GM18909 (cell line): Measurements from ENCODE around the gene HOXC6.

Experiments used
- ATAC-seq: cut with Tn5 transposase; IDR thresholded peaks from one replicate; pipeline ENCODE4 v1.9.1; 2021; ENCODE audit warnings: mild to moderate bottlenecking; ENCODE audit not compliant: unreplicated experiment, poor library complexity

Gene HOXC6

DNA sequence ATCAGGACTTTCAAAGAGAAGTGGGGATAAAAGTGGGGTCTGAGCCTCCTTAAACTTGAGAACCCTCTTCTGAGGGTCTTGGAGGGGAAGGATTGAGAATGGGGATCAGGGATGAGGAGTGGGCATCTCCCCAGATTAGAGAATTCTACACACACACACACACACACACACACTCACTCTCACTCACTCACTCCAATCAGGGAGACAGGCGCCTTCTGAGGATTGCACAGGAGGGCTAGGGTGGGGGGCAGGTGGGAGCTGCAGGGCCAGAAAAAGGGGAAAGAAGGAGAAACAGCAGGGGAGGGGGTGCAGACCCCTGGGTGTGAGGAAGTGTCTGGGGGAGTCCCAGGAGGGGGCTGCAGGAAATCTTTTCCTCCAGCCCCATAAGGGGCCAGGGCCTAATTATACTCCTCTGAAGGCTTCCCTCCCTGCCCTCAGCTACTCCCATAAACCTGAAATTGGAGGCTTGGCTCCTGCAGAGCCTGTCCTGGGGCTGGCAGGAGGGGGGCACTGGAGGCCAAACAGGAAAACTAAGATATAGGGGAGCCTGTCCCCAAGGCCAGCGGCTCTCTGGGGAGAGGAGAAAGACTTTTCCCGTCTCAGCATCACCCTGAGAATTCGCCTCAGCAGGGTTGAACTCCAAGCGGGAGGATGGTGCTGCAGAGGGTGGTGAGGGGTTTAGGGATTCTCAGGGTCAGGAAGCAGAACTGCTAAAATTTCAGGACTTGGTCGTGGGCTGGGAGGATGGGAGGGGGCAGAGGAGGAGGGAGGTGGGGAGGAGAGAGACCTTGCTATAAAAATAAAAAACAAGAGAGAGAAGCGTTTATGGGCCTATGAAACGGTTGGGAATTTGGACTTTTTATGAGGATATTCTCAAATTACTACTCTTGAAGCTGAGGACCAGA lies 26.7 kb upstream of the HOXC6 start:
- no peak for ATAC-seq

DNA sequence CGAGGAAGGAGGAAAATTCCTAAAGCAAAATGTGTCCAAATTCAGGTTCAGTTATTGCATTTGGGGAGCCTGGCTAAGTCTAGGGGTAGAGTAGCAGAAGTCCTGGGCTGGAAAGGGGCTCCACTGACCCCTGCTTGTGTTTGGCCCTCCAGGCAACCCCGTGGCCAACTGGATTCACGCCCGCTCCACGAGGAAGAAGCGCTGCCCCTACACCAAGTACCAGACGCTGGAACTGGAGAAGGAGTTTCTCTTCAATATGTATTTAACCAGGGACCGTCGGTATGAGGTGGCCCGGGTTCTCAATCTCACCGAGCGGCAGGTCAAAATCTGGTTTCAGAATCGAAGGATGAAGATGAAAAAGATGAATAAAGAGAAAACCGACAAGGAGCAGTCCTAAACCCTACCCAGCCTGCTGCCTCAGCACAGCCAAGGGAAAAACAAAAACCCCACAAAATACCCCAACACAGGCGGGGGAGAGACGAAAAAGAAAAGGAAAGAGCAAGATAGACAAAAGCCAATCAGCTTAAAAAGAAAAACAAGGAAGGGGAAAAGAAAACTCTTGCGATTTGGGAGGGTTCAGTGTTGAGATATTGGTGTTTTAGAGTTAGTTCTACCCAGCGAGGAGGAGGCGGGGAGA lies 25.8 kb upstream of the HOXC6 start:
- ATAC-seq: no peak

DNA sequence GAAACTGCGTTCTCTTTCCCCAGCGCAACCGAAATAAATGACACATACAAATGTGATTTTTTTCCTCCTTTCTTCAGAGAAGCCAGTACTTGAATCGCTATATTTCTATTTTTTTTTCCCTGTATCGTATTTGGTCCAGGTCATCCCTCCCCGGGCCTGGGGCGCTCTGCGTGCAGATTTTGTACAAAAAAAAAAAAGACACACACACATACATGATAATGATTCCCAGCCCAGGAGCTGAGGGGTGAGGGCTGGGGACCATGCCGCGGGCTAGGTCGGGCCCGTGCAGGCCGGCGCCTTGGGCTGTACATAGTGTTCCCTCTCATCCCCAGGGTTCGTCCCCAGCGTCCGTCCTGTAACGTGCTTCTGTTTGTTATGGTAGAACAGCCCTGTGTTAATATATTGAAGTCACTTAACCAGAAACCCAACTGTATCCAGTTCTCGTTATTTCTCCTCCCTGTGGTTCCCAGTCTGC lies 25.3 kb upstream of the HOXC6 start:
- ATAC-seq: no peak

DNA sequence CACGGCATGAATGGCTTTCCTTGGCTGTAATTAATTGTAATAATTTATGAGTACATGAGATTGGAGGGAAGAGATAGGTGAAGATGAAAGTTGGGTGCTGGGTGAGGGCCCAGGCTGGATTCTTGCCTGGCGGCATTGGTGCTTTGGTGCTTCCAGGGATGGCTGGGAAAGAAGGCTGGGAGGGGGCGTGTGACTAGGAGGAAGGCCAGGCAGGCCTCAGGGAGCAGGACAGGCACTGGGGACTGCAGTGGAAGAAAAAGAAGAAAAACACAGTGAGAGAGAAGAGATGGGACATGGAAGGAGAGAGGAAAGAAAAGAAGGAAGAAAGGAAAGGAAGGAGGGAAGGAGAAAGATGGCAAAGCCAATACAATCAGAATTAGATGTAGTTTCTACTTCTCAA lies 24.6 kb upstream of the HOXC6 start:
- ATAC-seq: no peak

DNA sequence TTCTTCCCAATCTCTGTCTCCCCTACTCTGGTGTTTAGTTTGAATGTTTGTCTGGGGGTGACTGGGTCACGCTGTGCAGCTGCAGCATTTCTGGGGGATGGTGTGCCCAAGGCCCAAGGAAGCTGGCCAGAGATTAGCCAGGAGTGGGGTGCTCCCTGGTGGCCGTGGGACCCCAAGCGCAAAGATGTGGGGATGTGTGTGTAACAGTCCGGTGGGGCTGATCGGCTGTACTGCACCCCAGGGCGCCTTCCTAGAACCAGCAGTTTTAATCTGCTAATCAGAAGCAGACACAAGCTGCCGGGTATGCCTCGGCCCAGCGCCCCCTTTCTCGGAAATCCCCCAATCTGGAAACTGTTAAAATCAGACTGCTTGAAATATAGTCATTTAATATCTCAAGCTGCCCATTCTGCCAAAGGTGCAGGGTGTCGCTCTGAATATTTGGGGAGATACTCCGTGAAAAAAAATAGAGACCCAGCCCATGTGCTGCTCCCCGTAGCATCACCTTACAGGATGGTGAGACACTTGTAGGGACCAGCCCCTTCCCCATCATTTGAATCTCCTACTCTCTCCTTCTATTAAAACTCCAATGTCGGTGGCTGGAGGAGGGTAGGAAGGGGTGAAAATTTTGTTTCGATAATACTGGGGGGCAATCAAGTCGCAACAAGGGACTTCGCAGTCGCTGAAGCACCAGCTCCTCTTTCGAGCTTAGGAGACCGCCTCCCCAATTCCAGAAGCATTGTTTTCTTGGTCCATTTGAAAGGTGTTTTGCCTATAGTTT lies 24.0 kb upstream of the HOXC6 start:
- ATAC-seq: no peak

DNA sequence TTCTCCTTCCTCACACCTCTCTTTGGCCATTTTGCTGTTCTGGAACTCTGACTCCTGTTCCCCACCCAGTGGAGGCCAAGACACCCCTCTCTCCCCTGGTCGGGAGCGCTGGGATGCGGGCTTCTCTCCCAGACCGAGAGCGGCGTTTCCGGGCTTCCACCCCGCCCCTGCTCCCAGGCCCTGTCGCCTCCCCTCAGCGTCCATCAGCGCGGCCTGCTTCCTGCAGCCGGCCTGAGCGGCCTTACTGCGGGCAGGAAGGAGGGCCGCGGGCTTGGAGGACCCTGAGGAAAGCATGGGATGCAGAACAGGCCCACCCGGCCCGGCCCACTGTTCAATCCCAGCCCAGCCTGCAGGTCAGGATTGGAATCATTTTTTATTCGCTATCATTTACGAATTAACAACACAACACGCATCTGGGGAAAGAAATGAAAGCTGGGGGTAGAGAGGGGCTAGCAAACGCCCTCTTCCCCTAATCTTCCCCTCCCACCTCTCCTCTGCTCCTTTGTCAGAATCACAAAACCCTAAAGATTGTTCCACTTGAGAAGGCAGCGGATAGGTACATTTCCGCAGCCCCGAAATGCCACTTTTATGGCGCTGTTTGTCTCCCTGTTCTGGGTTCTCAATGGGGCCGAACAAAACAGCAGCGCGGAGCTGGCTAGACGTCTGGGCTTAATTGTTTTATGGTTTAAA lies 23.3 kb upstream of the HOXC6 start:
- ATAC-seq: no peak

DNA sequence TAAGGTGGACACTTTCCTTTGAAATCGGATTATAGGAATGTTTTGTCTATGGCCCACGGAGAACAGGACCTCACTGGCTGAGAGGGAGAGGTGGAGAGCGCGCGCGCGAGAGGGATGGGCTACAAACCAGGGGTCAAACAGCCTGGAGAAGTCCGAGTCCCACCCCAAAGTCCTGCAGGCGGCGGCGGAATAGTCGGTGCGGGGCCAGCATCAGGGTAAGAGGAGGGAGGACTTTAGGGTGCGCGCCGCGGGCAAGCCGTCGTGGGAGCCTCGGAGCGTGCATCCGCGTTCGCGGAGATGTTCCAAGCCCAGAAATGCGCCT lies 22.7 kb upstream of the HOXC6 start:
- no peak for ATAC-seq

DNA sequence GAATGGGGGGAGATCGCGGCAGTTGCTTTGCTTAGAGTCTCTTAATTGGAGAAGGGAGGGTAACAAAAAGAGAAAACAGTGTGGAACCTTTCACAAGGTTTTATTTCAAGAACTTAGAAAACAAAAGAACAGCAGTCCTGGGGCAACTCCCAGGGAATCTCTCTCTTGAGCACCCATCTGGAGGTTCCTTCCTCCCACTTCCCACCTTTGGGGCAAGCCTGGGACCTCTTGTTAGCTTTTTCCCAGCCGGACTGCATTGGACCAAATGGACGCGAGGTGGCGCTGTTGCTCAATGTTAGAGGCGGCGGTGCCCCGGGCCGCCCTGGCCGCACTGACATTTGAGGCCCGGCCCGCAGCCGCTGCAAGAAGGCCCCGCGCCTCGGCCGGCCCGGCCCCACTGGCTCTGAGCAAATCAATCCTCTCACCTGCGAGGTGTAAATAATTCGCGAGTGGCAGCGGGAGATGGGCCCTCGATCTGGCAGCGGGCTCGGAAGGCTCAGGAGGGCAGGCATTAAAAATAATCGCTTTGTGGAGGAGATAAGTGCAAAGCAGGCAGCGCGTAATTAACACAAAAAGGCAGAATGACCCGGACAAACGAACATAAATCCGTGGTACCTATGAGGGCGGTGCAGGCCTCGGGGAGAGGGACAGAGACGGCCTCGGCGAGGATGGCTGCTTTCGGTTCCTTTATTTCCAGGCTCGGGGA lies 22.2 kb upstream of the HOXC6 start:
- ATAC-seq: peak; percentile 80

DNA sequence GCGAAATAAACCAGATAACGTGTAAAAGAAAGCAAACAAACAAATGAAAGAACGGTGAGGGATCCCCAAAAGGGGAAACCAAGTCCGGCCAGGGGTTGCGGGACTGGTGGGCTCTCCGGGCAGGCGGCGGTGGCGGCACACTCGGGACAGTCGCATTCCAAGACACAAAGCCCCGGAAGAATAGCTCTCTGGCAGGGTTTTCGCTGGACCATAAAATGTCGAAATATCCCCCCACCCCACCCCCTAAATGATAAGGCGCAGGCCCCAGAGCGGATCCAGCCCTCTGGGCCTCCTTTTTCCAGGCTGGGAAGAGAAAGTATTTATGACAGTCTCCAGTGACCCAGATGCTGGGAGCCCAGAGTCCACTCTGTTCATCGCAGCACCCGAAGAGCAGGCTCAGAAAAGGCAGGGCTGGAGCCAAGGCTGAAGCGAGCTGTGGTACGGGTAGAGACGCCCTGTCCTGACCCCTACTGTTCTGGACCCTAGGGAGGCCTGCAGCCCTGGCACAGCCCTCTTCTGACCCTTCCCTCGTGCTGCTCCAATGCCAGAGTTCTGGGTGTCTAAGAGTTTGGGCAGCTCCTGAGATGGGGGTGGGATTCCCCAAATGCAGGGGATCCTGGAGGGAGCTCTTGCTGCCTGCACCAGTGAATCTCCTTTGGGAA lies 21.6 kb upstream of the HOXC6 start:
- ATAC-seq: no peak

DNA sequence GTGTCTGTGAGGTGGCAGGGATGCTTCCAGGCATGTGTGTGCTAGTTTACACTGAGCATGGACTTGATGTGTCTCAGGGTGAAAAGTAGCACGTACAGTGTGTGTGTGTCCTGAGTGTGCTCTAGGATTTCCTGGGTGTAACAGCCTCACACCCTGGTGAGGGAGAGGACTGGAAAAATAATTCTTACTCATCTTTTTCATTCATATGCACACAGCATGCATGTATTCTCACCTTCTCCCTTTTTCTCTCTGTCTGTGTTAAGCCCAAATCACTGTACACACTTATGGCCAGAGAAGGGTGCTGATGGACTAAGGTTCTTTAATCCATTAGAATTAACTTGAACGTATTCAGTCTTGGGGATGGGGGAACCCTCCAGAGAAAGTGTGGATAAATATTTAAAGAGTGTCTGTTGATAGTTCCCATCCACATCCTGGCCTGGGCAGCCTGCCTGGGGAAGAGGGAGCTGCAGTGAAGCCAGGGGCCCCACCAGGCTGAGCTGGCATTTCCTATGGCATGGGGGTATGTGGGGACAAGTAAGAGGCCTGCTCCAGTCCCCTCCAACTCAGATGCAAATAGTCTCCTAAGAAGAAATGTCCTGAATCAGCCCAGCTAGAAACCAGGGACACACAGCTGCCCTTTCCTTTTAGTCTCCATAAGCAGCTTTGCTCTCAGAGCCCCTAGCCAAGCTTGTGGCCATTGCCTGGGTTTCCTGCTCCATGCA lies 20.5 kb upstream of the HOXC6 start:
- ATAC-seq: no peak

DNA sequence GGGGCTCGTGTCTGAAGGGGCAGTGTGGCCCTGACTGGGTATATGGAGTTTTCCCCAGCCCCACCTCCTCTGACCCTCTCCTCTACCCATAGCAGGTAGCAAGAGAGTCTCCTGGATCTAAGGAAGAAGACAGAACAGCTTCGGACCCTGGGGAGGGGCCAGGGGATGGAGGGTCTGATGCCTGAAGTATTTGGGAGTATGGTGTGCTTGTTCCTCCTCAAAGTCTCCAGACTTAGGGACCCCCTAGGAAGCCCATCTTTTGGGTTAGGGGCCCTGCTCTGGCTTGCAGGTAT lies 20.0 kb upstream of the HOXC6 start:
- ATAC-seq: no peak

DNA sequence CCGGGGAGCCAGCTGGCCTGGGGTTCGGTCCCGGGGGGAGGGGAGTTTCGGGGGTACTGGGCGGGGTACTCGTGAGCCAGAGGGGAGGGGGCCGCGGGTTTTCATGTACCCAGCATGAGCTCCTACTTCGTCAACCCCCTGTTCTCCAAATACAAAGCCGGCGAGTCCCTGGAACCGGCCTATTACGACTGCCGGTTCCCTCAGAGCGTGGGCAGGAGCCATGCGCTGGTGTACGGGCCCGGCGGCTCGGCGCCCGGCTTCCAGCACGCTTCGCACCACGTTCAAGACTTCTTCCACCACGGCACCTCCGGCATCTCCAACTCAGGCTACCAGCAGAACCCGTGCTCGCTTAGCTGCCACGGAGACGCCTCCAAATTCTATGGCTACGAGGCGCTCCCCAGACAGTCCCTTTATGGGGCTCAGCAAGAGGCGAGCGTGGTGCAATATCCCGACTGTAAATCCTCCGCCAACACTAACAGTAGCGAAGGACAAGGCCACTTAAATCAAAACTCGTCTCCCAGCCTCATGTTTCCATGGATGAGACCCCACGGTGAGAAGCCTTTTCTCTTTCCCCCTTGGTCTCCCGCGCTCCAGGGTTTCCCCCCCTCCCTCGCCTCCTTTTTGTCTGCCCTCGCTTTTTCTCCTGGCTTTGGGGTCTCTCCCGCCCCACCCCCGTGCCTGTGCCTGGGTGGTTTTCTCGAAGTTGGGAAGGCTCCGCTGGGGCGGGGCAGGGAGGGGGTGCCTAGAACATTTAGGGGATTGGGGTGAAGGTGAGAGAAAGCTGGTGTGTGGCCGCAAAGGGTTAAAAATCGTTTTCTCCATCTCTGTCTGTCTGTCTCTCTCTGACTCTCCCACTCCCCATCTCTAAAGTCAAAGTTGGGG lies 18.8 kb upstream of the HOXC6 start:
- no peak for ATAC-seq

DNA sequence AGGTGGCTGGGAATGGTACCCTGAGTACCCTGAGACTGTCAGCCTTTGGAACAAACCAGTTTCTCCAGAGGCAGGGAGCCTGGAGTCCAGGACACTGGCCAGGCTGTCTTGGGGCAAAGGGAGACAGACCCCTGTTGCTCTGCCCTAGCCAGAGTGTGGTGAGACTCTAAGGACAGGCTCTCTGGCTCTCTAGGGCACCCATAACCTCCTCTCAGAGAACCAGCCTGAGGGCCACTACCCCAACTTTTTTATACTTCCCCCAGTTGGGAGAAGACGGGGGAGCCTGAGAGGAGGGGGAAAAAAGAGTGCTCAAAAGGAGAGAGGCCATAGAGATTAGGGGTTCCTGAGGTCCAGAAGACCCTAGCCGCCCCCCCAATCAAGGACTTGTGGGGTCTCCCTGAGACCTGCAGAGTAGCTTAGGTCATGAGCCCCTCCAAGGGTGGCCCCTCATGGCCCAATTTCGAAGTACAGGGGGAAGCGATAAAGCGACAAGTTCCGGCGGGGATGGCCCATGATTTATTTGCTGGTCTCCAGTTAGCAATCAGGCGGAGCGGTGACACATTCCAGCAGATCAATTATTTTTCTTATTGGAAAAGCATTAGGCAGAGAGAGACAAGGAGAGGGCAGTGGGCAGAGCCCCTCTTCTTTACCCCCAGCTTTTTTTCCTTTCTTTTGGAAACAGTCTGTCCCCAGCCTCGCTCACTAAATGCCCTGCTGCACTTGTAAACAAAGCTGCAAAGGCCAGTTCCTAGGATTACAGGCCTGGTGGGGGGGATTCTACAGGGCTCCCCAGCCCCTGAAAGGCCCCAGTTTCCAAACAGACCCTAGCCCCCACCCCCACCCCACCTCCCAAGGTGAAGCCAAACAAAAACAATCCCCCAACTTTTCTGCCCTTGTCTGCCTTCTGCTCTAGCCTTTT lies 17.9 kb upstream of the HOXC6 start:
- ATAC-seq: no peak

DNA sequence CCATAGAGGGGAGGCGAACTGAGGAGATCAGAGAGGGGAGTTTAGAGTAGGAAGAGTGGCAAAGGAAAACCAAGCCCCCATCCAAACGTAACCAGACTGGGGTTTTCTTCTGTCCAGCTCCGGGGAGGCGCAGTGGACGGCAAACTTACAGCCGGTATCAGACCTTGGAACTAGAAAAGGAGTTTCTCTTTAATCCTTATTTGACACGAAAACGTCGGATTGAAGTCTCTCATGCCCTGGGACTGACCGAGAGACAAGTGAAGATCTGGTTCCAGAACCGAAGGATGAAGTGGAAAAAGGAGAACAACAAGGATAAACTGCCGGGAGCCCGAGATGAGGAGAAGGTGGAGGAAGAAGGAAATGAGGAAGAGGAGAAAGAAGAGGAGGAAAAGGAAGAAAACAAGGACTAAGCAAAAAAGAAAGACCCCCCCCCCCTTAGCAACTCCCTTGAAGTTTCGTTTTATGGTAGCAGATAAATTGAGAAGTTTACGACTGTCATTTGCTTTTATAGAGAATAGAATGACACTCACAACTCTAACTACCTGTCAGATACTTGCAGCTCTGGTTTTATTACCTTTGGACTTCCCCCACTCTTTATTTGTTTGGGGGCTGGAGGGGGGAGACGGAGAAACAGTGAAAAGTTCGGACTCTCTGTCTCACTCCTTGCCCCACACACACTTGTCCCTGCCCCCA lies 17.1 kb upstream of the HOXC6 start:
- no peak for ATAC-seq

DNA sequence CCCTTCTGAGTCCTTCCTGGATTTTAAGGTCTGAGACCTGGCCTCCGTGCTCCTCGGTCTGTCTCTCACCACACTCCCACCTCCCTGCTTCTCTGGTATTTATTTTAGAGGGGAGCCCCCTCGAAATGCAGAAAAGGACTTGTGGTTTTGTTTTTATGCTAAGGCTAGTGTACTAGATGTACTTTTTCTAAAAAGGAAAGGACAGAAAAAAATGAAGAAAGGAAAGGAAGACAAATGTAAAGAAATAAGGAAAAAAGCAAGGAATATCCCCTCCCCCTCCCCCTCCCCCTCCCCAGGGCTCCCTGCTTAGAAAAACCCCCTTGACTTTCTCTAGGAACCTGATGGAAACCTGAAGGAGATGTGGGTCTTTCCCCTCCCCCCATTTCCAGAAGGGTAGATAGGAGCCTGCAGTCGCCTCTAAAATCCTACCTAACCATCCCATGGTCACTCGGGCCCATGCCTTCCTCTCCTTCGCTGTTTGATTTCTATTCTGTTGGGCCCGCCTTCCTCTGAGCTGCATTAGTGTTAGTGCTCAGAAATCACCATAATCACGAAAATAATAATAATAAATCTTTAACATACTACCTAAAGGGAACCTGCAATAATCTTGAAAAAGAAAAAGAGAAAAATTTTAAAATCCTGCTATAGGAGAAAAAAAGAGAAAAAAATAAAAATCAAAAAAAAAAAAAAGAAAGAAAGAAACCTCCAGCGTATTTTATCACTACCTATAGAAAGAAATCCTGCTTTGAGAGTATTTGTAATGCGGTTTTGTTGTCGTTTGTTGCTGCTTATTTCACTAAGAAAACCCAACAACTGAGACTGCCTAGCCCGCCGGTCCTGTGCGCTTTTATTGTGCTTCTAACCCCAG lies 16.3 kb upstream of the HOXC6 start:
- ATAC-seq: no peak
